ENCODE data around the gene TASOR2. TPM values are rescaled to one million over a fixed set of nuclear protein-coding genes. Genes with fewer than 3 reads are reported as not detected.

Gene TASOR2
- total and polyA plus RNA-seq, 8 donors, result 6.0 to 362 (median 50.1) TPM

DNA sequence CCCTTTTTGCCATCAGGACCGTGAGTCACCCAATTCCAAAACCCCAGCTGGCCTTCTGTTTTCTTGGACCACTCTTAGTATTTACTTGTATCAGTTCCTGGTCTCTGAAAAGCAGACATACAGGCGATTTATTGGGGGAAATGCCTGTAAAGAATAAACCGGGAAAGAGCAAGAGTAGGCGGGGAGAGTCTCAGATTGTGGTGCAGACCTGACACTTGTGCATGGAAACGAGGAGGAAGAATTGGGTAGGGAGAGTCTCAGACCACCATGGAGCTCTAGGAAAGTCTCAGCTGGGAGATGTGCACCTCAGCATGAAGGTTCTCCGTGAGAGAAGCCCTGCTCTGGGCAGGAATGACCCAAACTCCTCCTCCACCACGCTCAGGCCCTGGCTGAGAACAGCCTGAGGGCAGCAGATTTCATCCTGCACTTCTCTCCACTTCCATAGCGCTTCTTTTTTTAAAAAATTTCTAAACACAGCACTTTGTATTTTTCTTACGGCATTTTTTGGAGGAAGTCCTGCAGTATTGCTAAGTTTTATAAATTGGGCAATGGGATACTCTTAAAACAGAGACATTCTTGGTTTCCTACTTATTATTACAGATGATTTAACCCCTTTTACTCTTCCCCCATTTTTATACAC lies 6.1 kb upstream of the TASOR2 start:
- intact Hi-C loops (cut with DNase I; ENCODE audit: low total_unique reads), result no loop called here
- no peaks in the 10 kb centered on the region for H3K36me3 ChIP-seq
- peaks cover 0 to 5% (median 2%) of the 10 kb centered on the region in 4 donors for H3K9me3 ChIP-seq
- WGBS, 5 donors, result 72 to 82% (median 74%) methylated on average over 9 of the region's 9 CpGs
- DNase-seq, result no peak
- no peak overlapping the region for H3K4me3 ChIP-seq
- TF ChIP-seq POLR2A (IDR thresholded peaks at IDR 0.05) (no peak), EP300 (IDR thresholded peaks at IDR 0.05) (no peak), POLR2AphosphoS5 (IDR thresholded peaks at IDR 0.05) (no peak)
- TF ChIP-seq, protein P1, sequence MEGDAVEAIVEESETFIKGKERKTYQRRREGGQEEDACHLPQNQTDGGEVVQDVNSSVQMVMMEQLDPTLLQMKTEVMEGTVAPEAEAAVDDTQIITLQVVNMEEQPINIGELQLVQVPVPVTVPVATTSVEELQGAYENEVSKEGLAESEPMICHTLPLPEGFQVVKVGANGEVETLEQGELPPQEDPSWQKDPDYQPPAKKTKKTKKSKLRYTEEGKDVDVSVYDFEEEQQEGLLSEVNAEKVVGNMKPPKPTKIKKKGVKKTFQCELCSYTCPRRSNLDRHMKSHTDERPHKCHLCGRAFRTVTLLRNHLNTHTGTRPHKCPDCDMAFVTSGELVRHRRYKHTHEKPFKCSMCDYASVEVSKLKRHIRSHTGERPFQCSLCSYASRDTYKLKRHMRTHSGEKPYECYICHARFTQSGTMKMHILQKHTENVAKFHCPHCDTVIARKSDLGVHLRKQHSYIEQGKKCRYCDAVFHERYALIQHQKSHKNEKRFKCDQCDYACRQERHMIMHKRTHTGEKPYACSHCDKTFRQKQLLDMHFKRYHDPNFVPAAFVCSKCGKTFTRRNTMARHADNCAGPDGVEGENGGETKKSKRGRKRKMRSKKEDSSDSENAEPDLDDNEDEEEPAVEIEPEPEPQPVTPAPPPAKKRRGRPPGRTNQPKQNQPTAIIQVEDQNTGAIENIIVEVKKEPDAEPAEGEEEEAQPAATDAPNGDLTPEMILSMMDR (IDR thresholded peaks at IDR 0.05), result no peak
- H3K4me1 ChIP-seq, result no peaks in the 10 kb centered on the region
- peaks cover 0 to 7% (median 0%) of the 10 kb centered on the region in 3 donors for H3K27me3 ChIP-seq
- H3K27ac ChIP-seq, result no peak overlapping the region

DNA sequence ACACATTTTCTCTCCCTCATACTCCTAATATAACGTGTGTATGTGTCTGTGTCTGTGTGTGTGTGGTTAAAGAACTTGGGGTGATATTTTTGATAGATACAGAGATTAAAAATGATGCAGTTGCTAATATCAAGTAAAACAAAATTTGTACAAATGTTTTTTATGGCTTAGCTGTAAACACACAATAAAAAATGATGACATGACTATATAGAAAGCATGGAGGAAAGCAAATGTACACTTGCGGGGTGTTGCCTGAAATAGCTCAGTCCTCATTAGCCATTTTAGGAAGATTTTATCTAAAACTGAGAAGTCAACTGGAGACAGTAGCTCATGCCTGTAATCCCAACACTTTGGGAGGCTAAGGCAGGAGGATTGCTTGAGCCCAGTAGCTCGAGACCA lies 5.6 kb upstream of the TASOR2 start:
- no peak overlapping the region for H3K4me3 ChIP-seq
- H3K9me3 ChIP-seq, result peaks cover 0 to 3% (median 1%) of the 10 kb centered on the region in 4 donors
- peaks cover 0 to 5% (median under 1%) of the 10 kb centered on the region in 4 donors for H3K4me1 ChIP-seq
- intact Hi-C loops (cut with DNase I; ENCODE audit: low total_unique reads), result no loop called here
- no peaks in the 10 kb centered on the region for H3K36me3 ChIP-seq
- 77 to 84% (median 79%) methylated on average over 3 of the region's 3 CpGs for WGBS, 5 donors
- DNase-seq, result no peak
- TF ChIP-seq EP300 (IDR thresholded peaks at IDR 0.05) (no peak), POLR2AphosphoS5 (IDR thresholded peaks at IDR 0.05) (no peak)
- TF ChIP-seq, protein P1 (IDR thresholded peaks at IDR 0.05), result no peak
- peaks cover 0 to 7% (median 0%) of the 10 kb centered on the region in 3 donors for H3K27me3 ChIP-seq
- H3K27ac ChIP-seq, result no peak overlapping the region

DNA sequence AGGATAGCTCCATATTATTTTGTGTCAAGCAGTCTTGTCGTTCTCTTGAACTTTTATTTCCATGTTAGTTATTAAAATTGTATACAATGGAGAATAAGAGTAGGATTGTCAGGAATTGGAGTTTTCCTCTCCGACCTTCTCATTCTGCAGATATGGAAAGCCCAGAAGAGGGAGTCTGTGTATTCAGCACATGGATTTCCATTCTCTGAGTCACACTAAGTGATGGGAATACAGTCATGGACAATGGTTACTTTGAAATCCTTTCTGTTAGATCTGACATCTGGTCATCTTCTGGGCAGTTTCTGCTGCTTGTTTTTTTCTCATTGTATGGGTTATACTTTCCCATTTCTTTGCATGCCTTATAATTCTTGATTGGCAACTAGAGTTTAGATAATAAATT lies 5.0 kb upstream of the TASOR2 start:
- Histone ChIP-seq H3K9me3 (no peaks in the 10 kb centered on the region), H3K27ac (no peak overlapping the region), H3K4me1 (peaks cover 0 to 8% (median 2%) of the 10 kb centered on the region in 4 donors), H3K27me3 (peaks cover 0 to 7% (median 0%) of the 10 kb centered on the region in 3 donors), H3K4me3 (no peak overlapping the region), H3K36me3 (no peaks in the 10 kb centered on the region)
- TF ChIP-seq POLR2A (IDR thresholded peaks at IDR 0.05), result no peak
- no peak for TF ChIP-seq POLR2AphosphoS5 (IDR thresholded peaks at IDR 0.05)
- no peak for TF ChIP-seq EP300 (IDR thresholded peaks at IDR 0.05)
- TF ChIP-seq, protein P1 (IDR thresholded peaks at IDR 0.05), result no peak
- DNase-seq, result no peak
- 61 to 84% (median 76%) methylated on average over 2 of the region's 2 CpGs for WGBS, 5 donors
- intact Hi-C loops (cut with DNase I; ENCODE audit: low total_unique reads), result no loop called here

DNA sequence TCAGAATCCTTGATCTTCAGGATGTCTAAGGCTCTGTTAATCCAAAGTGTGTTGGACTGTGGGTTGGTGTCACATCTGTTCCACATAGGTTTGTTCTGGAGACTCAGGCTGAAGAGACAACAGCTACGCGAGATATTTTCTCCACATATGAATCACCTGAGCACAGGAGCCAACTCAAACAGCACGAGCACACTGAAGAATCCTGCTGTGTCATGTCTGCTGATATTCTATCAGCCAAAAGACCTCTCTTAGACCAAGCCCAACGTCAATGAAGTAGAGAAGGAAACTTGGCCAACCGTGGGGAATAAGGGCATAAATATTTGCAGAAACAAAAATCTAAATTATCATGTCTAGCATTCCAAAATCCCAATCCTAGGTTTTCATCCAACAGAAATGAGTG lies 2.7 kb upstream of the TASOR2 start:
- Histone ChIP-seq H3K36me3 (no peaks in the 10 kb centered on the region), H3K9me3 (no peaks in the 10 kb centered on the region), H3K4me1 (peaks cover 0 to 20% (median 16%) of the 10 kb centered on the region in 4 donors), H3K4me3 (no peak overlapping the region), H3K27me3 (peaks cover 0 to 7% (median 0%) of the 10 kb centered on the region in 3 donors), H3K27ac (no peak overlapping the region)
- 63 to 80% (median 69%) methylated on average over 5 of the region's 5 CpGs for WGBS, 5 donors
- TF ChIP-seq POLR2A (IDR thresholded peaks at IDR 0.05), result no peak
- no peak for TF ChIP-seq POLR2AphosphoS5 (IDR thresholded peaks at IDR 0.05)
- TF ChIP-seq, protein P1 (IDR thresholded peaks at IDR 0.05), result no peak
- no peak for TF ChIP-seq EP300 (IDR thresholded peaks at IDR 0.05)
- intact Hi-C loops (cut with DNase I; ENCODE audit: low total_unique reads), result no loop called here
- no peak for DNase-seq

All from stomach (tissue), 9 donors.